Measurements from ENCODE around the gene ADAM15. TPM values are rescaled to one million over a fixed set of nuclear protein-coding genes. Genes with fewer than 3 reads are reported as not detected.
A peak's percentile ranks its signal among the peaks of the same experiment; 100 is the strongest.

The ADAM15 gene
- total RNA-seq, 4 donors from 2014 or later, result 61.5 to 142 (median 115) TPM

GRCh38 chr1:155043793-155044192, 7.3 kb upstream of the ADAM15 start:
- no peak for DNase-seq (ENCODE audit: extremely low spot score)
- H3K36me3 ChIP-seq, result no peaks in the 10 kb centered on the region
- no peak overlapping the region for H3K4me3 ChIP-seq
- WGBS, result 81% methylated on average over 3 of the region's 3 CpGs
- no peaks in the 10 kb centered on the region for H3K27me3 ChIP-seq
- no peak for TF ChIP-seq POLR2A (IDR thresholded peaks at IDR 0.05; ENCODE audit: low read depth)
- no peak for TF ChIP-seq CTCF (IDR thresholded peaks at IDR 0.05)
- no peak for TF ChIP-seq POLR2AphosphoS5 (IDR thresholded peaks at IDR 0.05)
- no peak for TF ChIP-seq EP300 (IDR thresholded peaks at IDR 0.05)
- H3K4me1 ChIP-seq, result peaks cover 8 to 17% (median 14%) of the 10 kb centered on the region in 4 donors
- intact Hi-C loops (cut with DNase I), result loop anchor here (2.0 kb wide), 1 partner anchor 41 kb away; no protein-coding TSS in a partner anchor
- no peak overlapping the region for H3K27ac ChIP-seq (replicated peaks in 1 of 4)
- H3K9me3 ChIP-seq, result no peaks in the 10 kb centered on the region

- Histone ChIP-seq H3K9me3 (no peaks in the 10 kb centered on the region), H3K27ac (replicated peaks in 1 of 4) (no peak overlapping the region), H3K4me1 (peaks cover 5 to 13% (median 11%) of the 10 kb centered on the region in 4 donors), H3K27me3 (no peaks in the 10 kb centered on the region), H3K4me3 (no peak overlapping the region), H3K36me3 (no peaks in the 10 kb centered on the region)
- DNase-seq (ENCODE audit: extremely low spot score), result no peak
- intact Hi-C loops (cut with DNase I), result loop anchor here (2.0 kb wide), 1 partner anchor 40 kb away; no protein-coding TSS in a partner anchor
- 95% methylated on average over 6 of the region's 6 CpGs for WGBS
- TF ChIP-seq CTCF (IDR thresholded peaks at IDR 0.05), result no peak
- no peak for TF ChIP-seq POLR2A (IDR thresholded peaks at IDR 0.05; ENCODE audit: low read depth)
- TF ChIP-seq POLR2AphosphoS5 (IDR thresholded peaks at IDR 0.05), result no peak
- TF ChIP-seq EP300 (IDR thresholded peaks at IDR 0.05), result no peak
Observed at GRCh38 chr1:155044365-155044764, 6.8 kb upstream of the ADAM15 start.

- WGBS, result 55% methylated on average over 7 of the region's 7 CpGs
- peaks cover 11 to 20% (median 17%) of the 10 kb centered on the region in 4 donors for H3K4me1 ChIP-seq
- no peak overlapping the region for H3K27ac ChIP-seq (replicated peaks in 1 of 4)
- no peaks in the 10 kb centered on the region for H3K36me3 ChIP-seq
- no peak for DNase-seq (ENCODE audit: extremely low spot score)
- H3K9me3 ChIP-seq, result no peaks in the 10 kb centered on the region
- no peak for TF ChIP-seq EP300 (IDR thresholded peaks at IDR 0.05)
- peak; percentile 77 to 88 (median 79) for TF ChIP-seq CTCF (IDR thresholded peaks at IDR 0.05)
- TF ChIP-seq POLR2A (IDR thresholded peaks at IDR 0.05; ENCODE audit: low read depth), result no peak
- peak in 1 of 2 donors; percentile 63 for TF ChIP-seq POLR2AphosphoS5 (IDR thresholded peaks at IDR 0.05)
- intact Hi-C loops (cut with DNase I), result loop anchor here (2.0 kb wide), 1 partner anchor 40 kb away; no protein-coding TSS in a partner anchor
- no peak overlapping the region for H3K4me3 ChIP-seq
- H3K27me3 ChIP-seq, result no peaks in the 10 kb centered on the region
Observed at GRCh38 chr1:155044812-155045657, 6.1 kb upstream of the ADAM15 start.

GRCh38 chr1:155048449-155049334, 2.4 kb upstream of the ADAM15 start:
- WGBS, result 91% methylated on average over 6 of the region's 8 CpGs
- no peaks in the 10 kb centered on the region for H3K27me3 ChIP-seq
- no peak for DNase-seq (ENCODE audit: extremely low spot score)
- peaks cover 0 to 6% (median 2%) of the 10 kb centered on the region in 4 donors for H3K36me3 ChIP-seq
- H3K27ac ChIP-seq (replicated peaks in 1 of 4), result no peak overlapping the region
- no peaks in the 10 kb centered on the region for H3K9me3 ChIP-seq
- peaks cover 20 to 48% (median 41%) of the 10 kb centered on the region in 4 donors for H3K4me1 ChIP-seq
- no peak overlapping the region for H3K4me3 ChIP-seq
- TF ChIP-seq POLR2A (IDR thresholded peaks at IDR 0.05; ENCODE audit: low read depth) (no peak), CTCF (IDR thresholded peaks at IDR 0.05) (no peak), EP300 (IDR thresholded peaks at IDR 0.05) (no peak), POLR2AphosphoS5 (IDR thresholded peaks at IDR 0.05) (no peak)
- intact Hi-C loops (cut with DNase I), result no loop called here

Data from esophagus muscularis mucosa (tissue), 4 donors.